C4-2B (cell line): ENCODE measurements around the gene YIPF2.

Experiments
- CTCF ChIP-seq: fragments of 450-650 bp; conservative IDR thresholded peaks from 2 replicates; pipeline ENCODE4 v1.5.1; 2017; ENCODE audit warnings: mild to moderate bottlenecking
- ZFX ChIP-seq: fragments of 450-650 bp; IDR thresholded peaks from 2 replicates; pipeline ENCODE4 v1.6.1; 2017

- TF ChIP-seq CTCF (no peak), ZFX (no peak)
Observed at GRCh38 chr19:10952809-10953208, 24.4 kb upstream of the YIPF2 start.
